Measurements from ENCODE around the gene ARX. TPM values are rescaled to one million over a fixed set of nuclear protein-coding genes. Genes with fewer than 3 reads are reported as not detected.
A peak's percentile ranks its signal among the peaks of the same experiment; 100 is the strongest.

The ARX gene
- total RNA-seq, 2 donors from 2014 or later: 0.09 TPM; not detected in 1

GRCh38 chrX:24963823-24964222, 51.9 kb downstream of the ARX start:
- H3K9ac ChIP-seq (ENCODE audit: extremely low read depth, low read length, poor library complexity, severe bottlenecking): no peak overlapping the region
- 27% methylated on average over 1 of the region's 2 CpGs; no CpG with 5 or more reads in 1 of the 2 experiments for WGBS, 2 experiments (ENCODE audit: insufficient coverage in 1 of 2, insufficient read length in 1 of 2)
- H3K4me1 ChIP-seq (ENCODE audit: control insufficient read depth, insufficient read depth, low read length): no peaks in the 10 kb centered on the region
- H3K4me3 ChIP-seq (ENCODE audit: low read length): no peak overlapping the region
- no peak overlapping the region for H3K27ac ChIP-seq (ENCODE audit: low read depth, low read length)
- Mint-ChIP-seq H3K27ac (no peak overlapping the region), H3K36me3 (ENCODE audit: low read depth) (peaks cover 4% of the 10 kb centered on the region), H3K9me3 (no peaks in the 10 kb centered on the region), H3K27me3 (ENCODE audit: insufficient read depth) (no peaks in the 10 kb centered on the region), H3K4me3 (no peak overlapping the region), H3K4me1 (peaks cover 16% of the 10 kb centered on the region)
- DNase-seq: peak; percentile 60
- no peaks in the 10 kb centered on the region for H3K9me3 ChIP-seq (ENCODE audit: control insufficient read depth, low read length)
- H3K36me3 ChIP-seq (ENCODE audit: control insufficient read depth, insufficient read depth, low read length): no peaks in the 10 kb centered on the region
- no peak for TF ChIP-seq CTCF (conservative IDR thresholded peaks at IDR 0.05)
- no peaks in the 10 kb centered on the region for H3K27me3 ChIP-seq (ENCODE audit: control insufficient read depth, insufficient read depth, low read length, poor library complexity, severe bottlenecking)

- peaks cover 16% of the 10 kb centered on the region for H3K4me1 Mint-ChIP-seq
- H3K27me3 ChIP-seq (ENCODE audit: control insufficient read depth, insufficient read depth, low read length, poor library complexity, severe bottlenecking): no peaks in the 10 kb centered on the region
- H3K27ac Mint-ChIP-seq: no peak overlapping the region
Measured at GRCh38 chrX:24961809-24962208, 54.0 kb downstream of the ARX start.

GRCh38 chrX:24956828-24957227, 58.9 kb downstream of the ARX start:
- no peak for DNase-seq
- Histone ChIP-seq H3K9ac (ENCODE audit: extremely low read depth, low read length, poor library complexity, severe bottlenecking) (no peak overlapping the region), H3K27ac (ENCODE audit: low read depth, low read length) (no peak overlapping the region), H3K27me3 (ENCODE audit: control insufficient read depth, insufficient read depth, low read length, poor library complexity, severe bottlenecking) (no peaks in the 10 kb centered on the region), H3K4me1 (ENCODE audit: control insufficient read depth, insufficient read depth, low read length) (no peaks in the 10 kb centered on the region), H3K9me3 (ENCODE audit: control insufficient read depth, low read length) (no peaks in the 10 kb centered on the region), H3K4me3 (ENCODE audit: low read length) (no peak overlapping the region), H3K36me3 (ENCODE audit: control insufficient read depth, insufficient read depth, low read length) (no peaks in the 10 kb centered on the region)
- peaks cover 22% of the 10 kb centered on the region for H3K4me1 Mint-ChIP-seq
- H3K27me3 Mint-ChIP-seq (ENCODE audit: insufficient read depth): no peaks in the 10 kb centered on the region
- H3K27ac Mint-ChIP-seq: no peak overlapping the region
- H3K4me3 Mint-ChIP-seq: no peak overlapping the region
- H3K9me3 Mint-ChIP-seq: no peaks in the 10 kb centered on the region
- TF ChIP-seq CTCF (conservative IDR thresholded peaks at IDR 0.05): no peak
- peaks cover 15% of the 10 kb centered on the region for H3K36me3 Mint-ChIP-seq (ENCODE audit: low read depth)

More at GRCh38 chrX:24961809-24962208, 54.0 kb downstream of the ARX start:
- no peak for DNase-seq
- H3K9me3 ChIP-seq (ENCODE audit: control insufficient read depth, low read length): no peaks in the 10 kb centered on the region
- H3K27ac ChIP-seq (ENCODE audit: low read depth, low read length): no peak overlapping the region
- no peak for TF ChIP-seq CTCF (conservative IDR thresholded peaks at IDR 0.05)
- Mint-ChIP-seq H3K4me3 (no peak overlapping the region), H3K36me3 (ENCODE audit: low read depth) (peaks cover 10% of the 10 kb centered on the region), H3K9me3 (no peaks in the 10 kb centered on the region), H3K27me3 (ENCODE audit: insufficient read depth) (no peaks in the 10 kb centered on the region)
- H3K4me1 ChIP-seq (ENCODE audit: control insufficient read depth, insufficient read depth, low read length): no peaks in the 10 kb centered on the region
- no peak overlapping the region for H3K9ac ChIP-seq (ENCODE audit: extremely low read depth, low read length, poor library complexity, severe bottlenecking)
- H3K4me3 ChIP-seq (ENCODE audit: low read length): no peak overlapping the region
- WGBS, 2 experiments (ENCODE audit: insufficient coverage in 1 of 2, insufficient read length in 1 of 2): 100% methylated on average over 1 of the region's 1 CpG; no CpG with 5 or more reads in 1 of the 2 experiments
- no peaks in the 10 kb centered on the region for H3K36me3 ChIP-seq (ENCODE audit: control insufficient read depth, insufficient read depth, low read length)

Measured in endodermal cell (in vitro differentiated cells).